ENCODE measurements around the gene ATG7. TPM values are rescaled to one million over a fixed set of nuclear protein-coding genes. Genes with fewer than 3 reads are reported as not detected.

ATG7 gene
- total and polyA plus RNA-seq, 12 donors = 9.1 to 118 (median 40.0) TPM

DNA sequence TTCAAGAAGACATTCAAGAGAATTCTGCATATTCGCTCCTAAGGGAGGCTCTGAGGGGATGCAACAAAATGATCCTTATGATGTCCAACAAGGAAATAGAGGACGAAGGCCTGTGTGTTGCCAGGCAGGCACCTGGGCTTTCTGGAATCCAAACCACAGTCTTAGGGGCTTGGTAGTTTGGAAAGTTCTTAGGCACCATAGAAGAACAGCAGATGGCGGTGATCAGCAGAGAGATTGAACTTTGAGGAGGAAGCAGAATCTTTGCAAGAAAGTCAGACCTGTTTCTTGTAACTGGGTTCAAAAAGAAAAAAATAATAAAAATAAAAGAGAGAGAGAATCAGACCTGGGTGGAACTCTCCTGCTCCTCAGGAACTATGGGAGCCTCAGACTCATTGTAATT, 11.7 kb upstream of the ATG7 start:
- intact Hi-C loops (cut with DNase I) = no loop called here
- Histone ChIP-seq H3K4me3 (no peak overlapping the region), H3K36me3 (replicated peaks in 1 of 2) (no peaks in the 10 kb centered on the region), H3K4me1 (replicated peaks in 1 of 2) (no peaks in the 10 kb centered on the region), H3K9me3 (replicated peaks in 1 of 3) (no peaks in the 10 kb centered on the region), H3K27ac (no peak overlapping the region), H3K27me3 (no peaks in the 10 kb centered on the region)
- TF ChIP-seq, protein P1, sequence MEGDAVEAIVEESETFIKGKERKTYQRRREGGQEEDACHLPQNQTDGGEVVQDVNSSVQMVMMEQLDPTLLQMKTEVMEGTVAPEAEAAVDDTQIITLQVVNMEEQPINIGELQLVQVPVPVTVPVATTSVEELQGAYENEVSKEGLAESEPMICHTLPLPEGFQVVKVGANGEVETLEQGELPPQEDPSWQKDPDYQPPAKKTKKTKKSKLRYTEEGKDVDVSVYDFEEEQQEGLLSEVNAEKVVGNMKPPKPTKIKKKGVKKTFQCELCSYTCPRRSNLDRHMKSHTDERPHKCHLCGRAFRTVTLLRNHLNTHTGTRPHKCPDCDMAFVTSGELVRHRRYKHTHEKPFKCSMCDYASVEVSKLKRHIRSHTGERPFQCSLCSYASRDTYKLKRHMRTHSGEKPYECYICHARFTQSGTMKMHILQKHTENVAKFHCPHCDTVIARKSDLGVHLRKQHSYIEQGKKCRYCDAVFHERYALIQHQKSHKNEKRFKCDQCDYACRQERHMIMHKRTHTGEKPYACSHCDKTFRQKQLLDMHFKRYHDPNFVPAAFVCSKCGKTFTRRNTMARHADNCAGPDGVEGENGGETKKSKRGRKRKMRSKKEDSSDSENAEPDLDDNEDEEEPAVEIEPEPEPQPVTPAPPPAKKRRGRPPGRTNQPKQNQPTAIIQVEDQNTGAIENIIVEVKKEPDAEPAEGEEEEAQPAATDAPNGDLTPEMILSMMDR (IDR thresholded peaks at IDR 0.05) = no peak
- no peak for TF ChIP-seq POLR2A (IDR thresholded peaks at IDR 0.05)
- no peak for DNase-seq
- 80 to 89% (median 84%) methylated on average over 3 of the region's 3 CpGs for WGBS, 4 donors

DNA sequence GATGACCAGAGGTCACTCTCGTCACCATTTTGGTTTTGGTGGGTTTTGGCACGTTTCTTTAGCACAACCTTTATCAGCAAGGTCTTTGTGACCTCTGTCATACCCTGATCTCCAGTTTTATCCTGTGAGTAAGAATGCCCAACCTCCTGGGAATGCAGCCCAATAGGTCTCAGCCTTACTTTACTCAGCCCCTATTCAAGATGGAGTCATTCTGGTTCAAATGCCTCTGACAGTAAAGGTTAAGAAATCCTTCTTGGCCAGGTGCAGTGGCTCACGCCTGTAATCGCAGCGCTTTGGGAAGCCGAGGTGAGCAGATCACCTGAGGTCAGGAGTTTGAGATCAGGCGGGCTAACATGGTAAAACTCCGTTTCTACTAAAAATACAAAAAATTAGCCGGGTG, 3.2 kb upstream of the ATG7 start:
- Histone ChIP-seq H3K4me3 (no peak overlapping the region), H3K36me3 (replicated peaks in 1 of 2) (no peaks in the 10 kb centered on the region), H3K4me1 (replicated peaks in 1 of 2) (peaks cover 12 to 14% of the 10 kb centered on the region in 2 donors), H3K27me3 (no peaks in the 10 kb centered on the region), H3K9me3 (replicated peaks in 1 of 3) (no peaks in the 10 kb centered on the region), H3K27ac (no peak overlapping the region)
- DNase-seq = peak in 2 of 7 donors; percentile 38 to 48
- TF ChIP-seq POLR2A (IDR thresholded peaks at IDR 0.05) = no peak
- TF ChIP-seq, protein P1 (IDR thresholded peaks at IDR 0.05) = no peak
- intact Hi-C loops (cut with DNase I) = no loop called here
- WGBS, 4 donors = 70 to 79% (median 77%) methylated on average over 9 of the region's 9 CpGs

DNA sequence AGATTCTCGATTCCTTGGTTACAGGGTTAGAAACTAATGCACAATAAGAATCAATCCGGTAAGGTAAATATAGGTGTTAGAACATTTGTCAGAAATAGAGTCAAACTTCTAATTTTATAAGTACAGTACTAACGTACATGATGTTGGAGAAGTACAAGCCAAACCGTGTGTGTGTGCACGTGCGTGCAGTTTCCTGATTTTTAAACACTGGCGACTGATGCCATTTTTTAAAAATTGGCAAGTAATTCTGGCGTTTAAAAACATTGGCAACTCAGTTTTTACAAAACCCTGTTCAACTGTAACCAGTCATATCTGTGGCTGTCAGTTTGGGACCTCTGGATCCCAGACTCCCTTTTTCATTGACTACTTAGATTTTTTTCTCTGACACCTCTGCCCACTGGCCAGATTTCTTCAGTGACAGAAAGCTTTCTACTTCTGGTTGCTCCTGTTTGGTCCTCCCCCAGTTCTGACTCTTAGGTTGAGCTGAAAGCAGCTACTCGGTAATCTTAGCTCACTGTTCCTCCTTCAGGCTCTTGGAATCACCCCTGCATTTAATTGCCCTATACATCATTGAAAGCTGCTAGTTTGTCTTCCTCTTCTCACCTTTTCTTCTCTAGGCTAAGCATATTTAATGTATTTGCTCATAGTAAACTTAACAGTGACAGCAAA, 843 bp downstream of the ATG7 start:
- H3K27ac ChIP-seq = peak overlapping the region in 4 of 5 donors; percentile 79 to 90 (median 83)
- TF ChIP-seq POLR2A (IDR thresholded peaks at IDR 0.05) = no peak
- TF ChIP-seq, protein P1 (IDR thresholded peaks at IDR 0.05) = no peak
- peaks cover 12 to 14% of the 10 kb centered on the region in 2 donors for H3K4me1 ChIP-seq (replicated peaks in 1 of 2)
- H3K36me3 ChIP-seq (replicated peaks in 1 of 2) = peaks cover 0 to 2% of the 10 kb centered on the region in 2 donors
- peak overlapping the region in 3 of 4 donors; percentile 38 to 88 (median 75) for H3K4me3 ChIP-seq
- H3K9me3 ChIP-seq (replicated peaks in 1 of 3) = no peaks in the 10 kb centered on the region
- no peaks in the 10 kb centered on the region for H3K27me3 ChIP-seq
- DNase-seq = peak in 1 of 7 donors; percentile 16
- WGBS, 4 donors = 1 to 3% (median 2%) methylated on average over 9 of the region's 9 CpGs
- intact Hi-C loops (cut with DNase I) = loop anchor here in 1 of 2 donors (10.0 kb wide), 1 partner anchor 52 kb away; no protein-coding TSS in a partner anchor

- H3K36me3 ChIP-seq (replicated peaks in 1 of 2) = peaks cover 0 to 2% of the 10 kb centered on the region in 2 donors
- peaks cover 12 to 14% of the 10 kb centered on the region in 2 donors for H3K4me1 ChIP-seq (replicated peaks in 1 of 2)
Measured at GRCh38 chr3:11273891-11274291, 1.7 kb downstream of the ATG7 start.

More at GRCh38 chr3:11273891-11274291, 1.7 kb downstream of the ATG7 start:
- DNase-seq = peak in 4 of 7 donors; percentile 29 to 55 (median 38)
- WGBS, 4 donors = 75 to 83% (median 80%) methylated on average over 5 of the region's 5 CpGs
- no peaks in the 10 kb centered on the region for H3K9me3 ChIP-seq (replicated peaks in 1 of 3)
- intact Hi-C loops (cut with DNase I) = loop anchor here in 1 of 2 donors (10.0 kb wide), 1 partner anchor 51 kb away; no protein-coding TSS in a partner anchor
- TF ChIP-seq, protein P1 (IDR thresholded peaks at IDR 0.05) = no peak
- TF ChIP-seq POLR2A (IDR thresholded peaks at IDR 0.05) = no peak
- no peaks in the 10 kb centered on the region for H3K27me3 ChIP-seq
- peak overlapping the region in 2 of 5 donors; percentile 82 to 90 for H3K27ac ChIP-seq
- no peak overlapping the region for H3K4me3 ChIP-seq
